ENCODE data around the gene APMAP. TPM values are rescaled to one million over a fixed set of nuclear protein-coding genes. Genes with fewer than 3 reads are reported as not detected.

APMAP gene
- total and polyA plus RNA-seq, 2 of the 13 experiments (the other 11 are each of a cell fraction or from before 2014, with no cell fraction given): 168 to 214 TPM

- 0 out of 2 replicates have a peak, but pooled peaks have one; percentile 41 for TF ChIP-seq ZKSCAN5 (CRISPR knock-in tag; IDR thresholded peaks at IDR 0.05)
- TF ChIP-seq KDM1A (CRISPR knock-in tag; IDR thresholded peaks at IDR 0.05): peak; percentile 15; the same call in 1 of the 2 replicates
- 0 out of 2 replicates have a peak, but pooled peaks have one; percentile 32 for TF ChIP-seq ZFP62 (CRISPR knock-in tag; IDR thresholded peaks at IDR 0.05)
- peak; percentile 83; the same call in 1 of the 2 replicates for TF ChIP-seq ZNF75D (CRISPR knock-in tag; IDR thresholded peaks at IDR 0.05; ENCODE audit: borderline replicate concordance)
- peak; percentile 98 for TF ChIP-seq ZFP90 (CRISPR knock-in tag; IDR thresholded peaks at IDR 0.05; ENCODE audit: borderline replicate concordance)
- TF ChIP-seq ZNF160 (CRISPR knock-in tag; IDR thresholded peaks at IDR 0.05): peak; percentile 55
- TF ChIP-seq RBFOX2 (IDR thresholded peaks at IDR 0.05; ENCODE audit: low read depth, low read length): peak; percentile 99
- TF ChIP-seq ZNF180 (CRISPR knock-in tag; IDR thresholded peaks at IDR 0.05; ENCODE audit: borderline replicate concordance, low read depth): peak; percentile 85; the same call in 1 of the 2 replicates
- 0 out of 2 replicates have a peak, but pooled peaks have one; percentile 22 for TF ChIP-seq ZBTB33 (CRISPR knock-in tag; IDR thresholded peaks at IDR 0.05)
- TF ChIP-seq ZNF572 (CRISPR knock-in tag; IDR thresholded peaks at IDR 0.05): no peak
- TF ChIP-seq THRA (CRISPR knock-in tag; IDR thresholded peaks at IDR 0.05; ENCODE audit: borderline replicate concordance): peak; percentile 72
- peak; percentile 82 for TF ChIP-seq ZNF446 (CRISPR knock-in tag; IDR thresholded peaks at IDR 0.05)
- TF ChIP-seq MTA3 (CRISPR knock-in tag; IDR thresholded peaks at IDR 0.05): no peak
- peak; percentile 77; the same call in 1 of the 2 replicates for TF ChIP-seq ZBTB21 (CRISPR knock-in tag; IDR thresholded peaks at IDR 0.05)
- TF ChIP-seq HIC2 (CRISPR knock-in tag; IDR thresholded peaks at IDR 0.05; ENCODE audit: low read depth): no peak
- TF ChIP-seq DMTF1 (CRISPR knock-in tag; IDR thresholded peaks at IDR 0.05): 0 out of 2 replicates have a peak, but pooled peaks have one; percentile 16
- TF ChIP-seq ZFP36L2 (CRISPR knock-in tag; IDR thresholded peaks at IDR 0.05): no peak
- TF ChIP-seq LBX2 (CRISPR knock-in tag; IDR thresholded peaks at IDR 0.05; ENCODE audit: borderline replicate concordance): peak; percentile 33
- no peak for TF ChIP-seq KAT2B (IDR thresholded peaks at IDR 0.05; ENCODE audit: borderline replicate concordance, low read depth, low read length)
- no peak for TF ChIP-seq MBD4 (IDR thresholded peaks at IDR 0.05; ENCODE audit: borderline replicate concordance, low read length)
Observed at GRCh38 chr20:24992487-24993205, at the start of gene APMAP (continued).

Data from HepG2 (cell line).